LNCaP clone FGC (cell line): Measurements from ENCODE around the gene BCAS3.
"Not testable (repeated sequence)": the region's sequence is repeated elsewhere in the genome, so short reads cannot be mapped to it uniquely, and the experiment has no call there.

Source experiments
- DNase-seq: peaks from one replicate; pipeline ENCODE4 v3.0.0-alpha.2; 2011; ENCODE audit warnings: low read depth
- H3K4me3 ChIP-seq: 2 replicates; pipeline ENCODE4 v1.5.1; 2011; ENCODE audit warnings: mild to moderate bottlenecking, low read depth, low read length, control low read depth
- CTCF ChIP-seq: IDR thresholded peaks from 2 replicates; pipeline ENCODE4 v1.5.1; 2012; ENCODE audit warnings: mild to moderate bottlenecking; ENCODE audit not compliant: control insufficient read depth, insufficient read depth; ENCODE audit errors: extremely low read depth

BCAS3 gene

DNA sequence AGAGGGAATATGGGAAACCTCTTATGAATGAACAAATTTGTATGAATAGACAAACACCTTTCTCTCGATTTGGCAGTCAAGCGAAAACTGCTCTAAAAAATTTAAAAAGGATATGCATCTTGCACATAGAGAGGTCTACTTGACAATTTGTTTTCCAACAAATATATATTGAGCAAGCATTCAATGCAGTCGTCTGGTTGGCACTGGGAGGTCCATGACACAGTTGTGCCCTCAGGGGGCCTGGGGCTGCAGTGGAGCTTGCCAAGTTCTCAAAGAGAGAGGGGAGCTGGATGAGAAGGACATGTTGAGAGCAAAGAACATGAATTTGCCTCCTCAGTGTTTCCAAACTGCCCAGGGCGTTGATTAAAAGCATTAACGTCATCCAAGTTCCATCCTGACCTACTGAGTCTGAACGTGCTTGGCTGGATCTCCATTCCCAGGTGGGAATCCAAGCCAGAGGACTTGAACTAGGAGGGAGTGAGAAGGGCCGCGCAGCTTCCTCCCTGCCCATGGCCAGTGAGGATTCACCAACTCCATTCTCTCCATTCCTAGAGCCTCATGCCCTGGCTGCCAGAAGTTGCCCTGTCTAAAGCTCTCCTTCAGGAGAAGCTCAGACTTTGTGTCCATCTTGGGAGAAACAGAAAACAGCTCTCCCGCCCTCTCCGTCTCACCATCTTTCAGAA, 746.5 kb downstream of the BCAS3 start:
- no peak for DNase-seq
- no peak for TF ChIP-seq CTCF

DNA sequence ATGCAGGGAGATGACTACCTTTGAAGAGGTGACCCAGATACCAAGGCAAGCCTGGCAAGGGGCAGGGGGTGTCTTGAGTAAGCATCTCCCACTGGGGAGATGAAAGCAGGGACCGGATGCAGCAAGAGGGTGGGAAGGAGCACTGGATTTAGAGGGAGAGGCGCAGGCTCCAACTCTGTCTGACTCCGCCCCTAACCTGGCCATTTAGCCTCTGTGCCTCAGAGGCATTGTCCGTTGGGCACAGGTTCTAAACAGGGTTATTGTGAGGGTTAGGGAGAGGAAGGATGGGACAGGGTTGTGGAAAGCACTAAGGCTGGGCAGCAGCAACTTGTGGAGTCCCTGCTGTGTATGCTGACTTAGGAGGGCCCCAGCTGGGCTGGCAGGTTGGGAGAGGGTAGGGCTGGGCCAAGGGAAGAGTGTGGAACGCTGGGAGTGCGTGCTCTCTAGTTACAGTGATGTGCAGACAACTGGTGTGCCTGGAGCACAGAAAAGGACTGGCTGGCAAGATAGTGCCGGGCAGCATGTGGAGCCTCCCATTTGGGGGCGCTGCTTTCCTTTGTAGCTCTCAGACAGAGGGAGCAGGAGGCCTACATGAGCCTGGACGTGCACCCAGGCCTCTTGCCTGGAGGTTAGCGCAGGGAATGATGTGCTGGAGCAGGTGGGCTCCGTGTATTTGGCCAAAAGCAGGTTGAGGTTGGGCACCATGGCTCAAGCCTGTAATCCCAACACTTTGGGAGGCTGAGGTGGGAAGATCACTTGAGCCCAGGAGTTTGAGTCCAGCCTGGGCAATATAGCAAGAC, 748.2 kb downstream of the BCAS3 start:
- no peak overlapping the region for H3K4me3 ChIP-seq
- DNase-seq = no peak
- TF ChIP-seq CTCF = no peak

More for the DNA sequence above, 746.5 kb downstream of the BCAS3 start:
- no peak overlapping the region for H3K4me3 ChIP-seq

DNA sequence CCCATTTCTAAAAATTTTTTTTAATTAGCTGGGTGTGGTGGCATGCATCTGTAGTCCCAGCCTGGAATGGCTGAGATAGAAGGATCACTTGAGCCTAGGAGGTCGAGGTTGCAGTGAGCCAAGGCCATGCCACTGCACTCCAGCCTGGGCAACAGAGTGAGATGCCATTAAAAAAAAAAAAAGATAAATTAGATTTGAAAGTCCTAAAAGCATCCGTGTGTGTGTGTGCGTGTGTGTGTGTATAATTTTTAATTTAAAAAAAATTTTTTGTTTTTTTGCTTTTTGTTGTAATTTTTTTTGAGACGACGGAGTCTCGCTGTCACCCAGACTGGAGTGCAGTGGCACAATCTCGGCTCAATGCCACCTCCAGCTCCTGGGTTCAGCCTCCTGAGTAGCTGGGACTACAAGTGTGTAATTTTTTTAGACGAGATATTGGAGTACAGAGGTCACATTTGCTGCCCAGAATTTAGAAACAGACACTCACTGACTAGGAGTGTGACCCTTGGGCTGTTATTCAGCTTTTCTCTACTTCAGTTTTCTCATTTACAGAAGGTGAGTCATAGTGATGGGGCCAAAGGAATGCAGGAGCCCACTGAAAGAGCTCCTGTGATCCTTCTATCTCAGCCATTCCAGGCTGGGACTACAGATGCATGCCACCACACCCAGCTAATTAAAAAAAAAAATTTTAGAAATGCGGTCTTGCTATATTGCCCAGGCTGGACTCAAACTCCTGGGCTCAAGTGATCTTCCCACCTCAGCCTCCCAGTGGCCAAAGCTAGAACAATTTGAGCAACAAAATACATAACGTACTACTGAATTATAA, 749.0 kb downstream of the BCAS3 start:
- H3K4me3 ChIP-seq = no peak overlapping the region
- TF ChIP-seq CTCF = no peak
- DNase-seq = no peak

GRCh38 chr17:61427567-61427966, 749.9 kb downstream of the BCAS3 start:
- H3K4me3 ChIP-seq = no peak overlapping the region
- TF ChIP-seq CTCF = no peak
- no peak for DNase-seq

DNA sequence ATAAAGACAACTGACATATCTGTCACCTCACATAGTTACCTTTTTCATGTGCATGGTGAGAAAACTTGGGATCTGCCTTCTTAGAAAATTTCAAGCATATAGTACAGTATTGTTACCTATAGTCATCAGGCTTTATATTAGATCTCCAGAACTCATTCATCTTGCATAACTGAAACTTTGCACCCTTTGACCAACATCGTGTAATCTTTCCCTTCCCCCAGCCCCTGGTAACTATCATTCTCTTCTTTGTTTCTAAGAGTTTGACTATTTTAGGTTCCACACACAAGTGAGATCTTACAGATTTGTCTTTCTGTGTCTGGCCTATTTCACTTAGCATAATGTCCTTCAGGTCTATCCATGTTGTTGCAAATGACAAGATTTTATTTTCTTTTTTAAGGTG, 751.6 kb downstream of the BCAS3 start:
- no peak for TF ChIP-seq CTCF
- H3K4me3 ChIP-seq = no peak overlapping the region
- no peak for DNase-seq

- H3K4me3 ChIP-seq, DNase-seq: not testable (repeated sequence)
These were observed 752.2 kb downstream of the BCAS3 start for GRCh38 chr17:61429831-61430230.
